Measurements from ENCODE around the gene RFT1. TPM values are rescaled to one million over a fixed set of nuclear protein-coding genes. Genes with fewer than 3 reads are reported as not detected.

The RFT1 gene
- total RNA-seq, 4 donors from 2014 or later, result 12.0 to 18.6 (median 14.6) TPM

DNA sequence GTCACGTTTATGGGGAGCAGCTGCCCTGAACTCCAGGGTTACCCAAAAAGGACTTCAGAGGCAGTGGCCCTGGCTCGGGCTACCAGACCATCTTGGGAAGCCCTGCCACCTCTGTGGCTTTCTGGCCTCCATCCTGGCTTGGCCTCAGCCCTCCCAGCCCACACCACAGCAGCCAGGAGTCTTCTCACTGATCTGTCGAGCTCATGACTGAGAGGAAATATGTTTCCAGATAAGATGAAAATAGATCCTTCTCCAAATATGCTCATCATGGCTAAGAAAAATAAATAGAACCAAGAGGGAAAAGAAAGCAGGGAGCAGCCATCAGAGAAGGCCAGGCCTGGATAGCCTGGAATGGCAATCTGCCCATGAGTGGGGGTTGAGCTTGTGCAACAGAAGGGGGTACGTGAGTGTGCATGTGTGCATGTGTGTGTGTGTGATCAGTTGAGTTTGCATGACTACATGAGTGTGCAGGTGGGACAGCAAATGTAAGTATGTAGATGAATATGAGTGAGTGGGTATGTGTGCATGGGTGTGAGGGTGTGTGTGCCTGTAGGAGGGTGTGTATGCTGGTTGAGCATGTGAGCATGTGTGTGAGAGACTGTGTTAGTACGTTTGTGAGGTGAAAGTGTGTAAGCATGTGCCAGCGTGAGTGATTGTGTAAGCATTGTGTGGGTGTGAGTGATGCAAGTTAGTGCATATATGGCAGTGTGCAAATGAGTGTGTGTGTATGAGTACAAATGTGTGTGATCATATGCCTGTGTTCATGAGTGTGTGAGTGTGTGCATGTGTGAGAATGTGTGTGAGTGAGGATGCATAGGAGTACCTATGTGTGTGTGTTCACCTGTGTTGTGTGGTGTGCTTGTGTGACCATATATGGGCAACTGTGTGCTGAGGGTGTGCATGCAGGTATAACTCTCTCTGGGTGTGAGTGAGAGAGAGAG is 9.9 kb upstream of the RFT1 start:
- 26 to 44% methylated on average over 6 of the region's 6 CpGs for WGBS, 2 donors
- TF ChIP-seq EP300 (IDR thresholded peaks at IDR 0.05) (no peak), CTCF (IDR thresholded peaks at IDR 0.05) (no peak), POLR2A (IDR thresholded peaks at IDR 0.05) (no peak)
- H3K27ac ChIP-seq, result no peak overlapping the region

DNA sequence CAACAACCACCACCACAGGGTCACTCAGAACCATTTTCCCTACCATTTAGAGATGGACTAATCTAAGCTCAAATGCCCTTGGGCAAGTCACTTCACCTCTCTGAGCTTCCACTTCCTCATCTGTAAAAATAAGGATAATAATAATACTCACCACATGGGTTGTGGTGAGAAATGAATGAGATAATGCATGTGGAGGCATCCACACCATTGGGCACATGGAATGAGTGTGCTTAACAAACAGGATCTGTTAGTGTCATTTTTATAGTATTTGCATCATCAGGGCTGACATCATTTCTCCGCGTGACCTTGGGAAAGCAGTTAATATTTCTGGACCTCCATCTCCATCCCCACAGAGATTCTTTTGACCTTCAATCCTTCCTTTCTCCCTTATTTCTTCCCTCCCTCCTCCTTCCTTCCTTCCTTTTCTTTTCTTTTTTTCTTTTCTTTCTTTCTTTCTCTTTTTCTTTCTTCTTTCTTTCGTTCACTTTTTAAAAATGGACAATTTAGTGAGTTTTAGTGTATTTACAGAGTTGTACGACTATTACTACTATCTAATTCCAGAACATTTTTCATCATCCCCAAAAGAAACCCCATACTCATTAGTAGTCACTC is 7.7 kb upstream of the RFT1 start:
- no peak overlapping the region for H3K4me3 ChIP-seq
- H3K4me1 ChIP-seq, result peaks cover 0 to 20% (median 4%) of the 10 kb centered on the region in 4 donors
- TF ChIP-seq EP300 (IDR thresholded peaks at IDR 0.05) (no peak), POLR2A (IDR thresholded peaks at IDR 0.05) (no peak), CTCF (IDR thresholded peaks at IDR 0.05) (no peak)
- H3K9me3 ChIP-seq, result no peaks in the 10 kb centered on the region
- no peak overlapping the region for H3K27ac ChIP-seq
- H3K27me3 ChIP-seq, result no peaks in the 10 kb centered on the region
- no peaks in the 10 kb centered on the region for H3K36me3 ChIP-seq
- DNase-seq (ENCODE audit: low spot score in 2 of 2), result no peak
- WGBS, 2 donors, result 90 to 93% methylated on average over 4 of the region's 4 CpGs

More for the DNA sequence above, 9.9 kb upstream of the RFT1 start:
- Histone ChIP-seq H3K9me3 (no peaks in the 10 kb centered on the region), H3K36me3 (no peaks in the 10 kb centered on the region), H3K27me3 (no peaks in the 10 kb centered on the region), H3K4me1 (peaks cover 0 to 12% (median 0%) of the 10 kb centered on the region in 4 donors), H3K4me3 (no peak overlapping the region)
- no peak for DNase-seq (ENCODE audit: low spot score in 2 of 2)

DNA sequence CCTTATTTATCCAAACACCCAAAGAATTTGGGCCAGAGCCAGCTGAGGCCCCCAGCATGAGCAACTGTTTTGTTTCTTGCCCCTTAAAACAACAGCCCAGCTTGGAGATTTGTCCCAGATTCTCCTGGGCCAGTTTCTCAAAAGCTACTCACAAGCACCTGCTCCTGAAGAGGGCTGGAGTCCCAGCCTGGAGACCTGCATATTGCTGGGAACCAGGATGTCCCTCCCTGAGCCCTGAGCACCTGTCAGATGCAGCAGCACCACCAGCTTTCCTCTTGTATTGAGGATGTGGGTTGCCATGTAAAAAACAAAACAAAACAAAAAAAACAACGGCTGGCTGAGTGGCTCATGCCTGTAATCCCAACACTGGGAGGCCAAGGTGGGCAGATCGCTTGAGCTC is 7.0 kb upstream of the RFT1 start:
- 75 to 83% methylated on average over 2 of the region's 2 CpGs for WGBS, 2 donors
- no peaks in the 10 kb centered on the region for H3K27me3 ChIP-seq
- peaks cover 0 to 20% (median 4%) of the 10 kb centered on the region in 4 donors for H3K4me1 ChIP-seq
- no peaks in the 10 kb centered on the region for H3K36me3 ChIP-seq
- H3K27ac ChIP-seq, result no peak overlapping the region
- H3K4me3 ChIP-seq, result no peak overlapping the region
- no peaks in the 10 kb centered on the region for H3K9me3 ChIP-seq
- TF ChIP-seq CTCF (IDR thresholded peaks at IDR 0.05), result no peak
- TF ChIP-seq EP300 (IDR thresholded peaks at IDR 0.05), result no peak
- no peak for DNase-seq (ENCODE audit: low spot score in 2 of 2)

DNA sequence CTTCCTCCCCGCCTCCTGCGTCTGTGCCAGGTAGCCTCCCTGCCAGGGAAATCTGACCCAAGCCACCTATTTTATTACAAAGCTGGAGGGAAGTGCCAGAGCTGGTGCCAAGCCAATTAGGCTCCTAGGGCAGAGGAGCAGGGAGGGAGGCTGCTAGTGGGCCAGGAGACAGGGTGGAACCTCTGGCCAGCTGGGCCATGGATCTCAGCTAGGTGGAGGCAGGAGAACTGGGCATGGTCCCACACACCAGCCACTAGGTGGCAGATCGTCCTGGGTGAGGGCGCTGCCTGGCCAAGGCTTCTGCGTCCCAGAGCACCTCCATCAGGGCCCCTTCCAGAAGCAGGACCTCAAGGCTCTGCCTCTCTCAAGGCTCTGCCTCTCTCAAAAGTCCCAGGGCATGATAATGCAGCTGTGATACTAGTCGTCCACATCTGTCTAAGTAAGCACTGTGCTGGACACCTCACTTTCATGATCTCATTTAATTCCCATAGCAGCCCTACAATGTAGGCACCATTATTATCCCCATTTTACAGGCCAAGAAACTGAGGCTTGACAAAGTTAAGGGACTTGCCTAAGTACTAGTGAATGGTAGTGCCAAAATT is 4.5 kb upstream of the RFT1 start:
- Histone ChIP-seq H3K27ac (no peak overlapping the region), H3K36me3 (no peaks in the 10 kb centered on the region), H3K4me3 (no peak overlapping the region), H3K9me3 (no peaks in the 10 kb centered on the region), H3K27me3 (no peaks in the 10 kb centered on the region), H3K4me1 (peaks cover 0 to 27% (median 7%) of the 10 kb centered on the region in 4 donors)
- 26 to 53% methylated on average over 3 to 6 of the region's 6 CpGs for WGBS, 2 donors
- peak; percentile 31 to 40 for DNase-seq (ENCODE audit: low spot score in 2 of 2)
- TF ChIP-seq CTCF (IDR thresholded peaks at IDR 0.05) (peak; percentile 63 to 80 (median 71)), EP300 (IDR thresholded peaks at IDR 0.05) (no peak)
